ENCODE measurements around the gene KCNJ11.

Gene KCNJ11

GRCh38 chr11:17408026-17408425, 19.6 kb upstream of the KCNJ11 start:
- DNase-seq: no peak

- no peak for DNase-seq
Measured at GRCh38 chr11:17407575-17407974, 19.1 kb upstream of the KCNJ11 start.

DNA sequence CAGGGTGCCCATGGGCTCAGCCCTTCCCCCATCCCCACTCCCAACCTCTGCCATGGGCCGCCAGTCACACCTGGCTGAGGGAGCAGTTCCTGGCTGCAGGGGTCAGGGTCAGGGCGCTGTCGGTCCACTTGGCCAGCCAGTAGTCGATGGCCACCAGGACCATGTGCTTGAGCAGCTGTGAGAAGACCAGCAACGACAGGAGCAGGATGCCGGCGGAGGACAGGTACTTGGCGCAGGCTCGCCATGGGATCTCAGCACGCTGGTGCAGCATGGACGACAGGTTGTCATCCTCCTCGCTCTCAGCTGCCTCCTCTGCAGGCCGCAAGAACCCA, 18.3 kb upstream of the KCNJ11 start:
- no peak for DNase-seq

DNA sequence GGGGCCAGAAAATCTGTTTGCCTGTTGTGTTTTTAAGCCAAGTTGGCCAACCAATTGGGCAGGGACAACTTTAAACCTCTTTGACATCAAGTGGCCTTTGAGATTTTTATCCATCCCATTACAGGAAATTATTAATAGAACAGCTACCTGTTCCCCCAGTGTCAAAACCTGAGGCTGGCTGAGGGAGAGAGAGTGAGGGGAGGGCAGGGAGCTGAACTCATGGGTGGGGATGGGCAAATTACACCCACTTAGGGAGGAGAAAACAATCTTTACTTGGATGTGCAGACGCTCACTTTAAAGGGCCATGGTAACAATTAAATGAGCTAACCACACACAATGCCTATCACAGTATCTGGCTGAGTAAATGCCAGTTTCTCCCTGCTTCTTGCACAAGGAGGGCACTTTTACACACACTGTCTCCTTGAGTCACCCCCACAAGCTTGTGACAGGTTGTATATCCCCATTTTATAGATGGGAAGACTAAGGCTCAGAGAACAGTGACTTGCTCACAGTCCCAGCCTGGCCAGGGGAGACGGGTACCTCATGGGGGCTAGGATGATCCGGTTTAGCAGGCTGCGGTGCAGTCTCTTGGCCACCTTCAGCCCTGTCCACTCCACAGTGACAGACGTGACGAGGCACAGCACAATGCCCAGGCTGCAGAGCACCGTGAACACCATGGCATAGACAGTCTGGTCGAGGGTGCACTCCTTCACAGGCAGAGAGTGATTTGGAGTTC, 17.8 kb upstream of the KCNJ11 start:
- DNase-seq: no peak

- no peak for DNase-seq
Measured at GRCh38 chr11:17405232-17406005, 17.0 kb upstream of the KCNJ11 start.

GRCh38 chr11:17403980-17404759, 15.7 kb upstream of the KCNJ11 start:
- DNase-seq: no peak

GRCh38 chr11:17402486-17402885, 14.0 kb upstream of the KCNJ11 start:
- DNase-seq: no peak

- DNase-seq: no peak
Measured at GRCh38 chr11:17401841-17402240, 13.4 kb upstream of the KCNJ11 start.

DNA sequence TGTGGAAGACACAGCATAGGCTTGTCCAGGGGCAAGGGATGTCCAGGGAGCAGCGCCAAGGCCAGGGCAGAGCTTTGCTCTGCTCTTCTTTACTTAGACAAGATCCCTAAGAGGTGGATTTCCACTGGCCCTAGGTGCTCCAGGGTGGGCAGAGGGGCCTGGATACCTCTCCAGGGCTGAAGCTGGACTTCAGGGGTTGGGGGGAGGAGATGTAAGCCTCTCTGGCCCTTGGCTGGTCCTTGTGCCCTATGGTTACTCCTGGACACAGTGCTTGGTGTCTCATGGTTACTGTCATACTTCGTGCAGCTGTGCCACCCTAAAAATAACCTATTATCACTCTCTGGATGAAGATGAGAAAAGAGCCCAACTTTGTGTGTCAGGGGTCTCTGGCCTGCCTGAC, 12.9 kb upstream of the KCNJ11 start:
- no peak for DNase-seq

DNA sequence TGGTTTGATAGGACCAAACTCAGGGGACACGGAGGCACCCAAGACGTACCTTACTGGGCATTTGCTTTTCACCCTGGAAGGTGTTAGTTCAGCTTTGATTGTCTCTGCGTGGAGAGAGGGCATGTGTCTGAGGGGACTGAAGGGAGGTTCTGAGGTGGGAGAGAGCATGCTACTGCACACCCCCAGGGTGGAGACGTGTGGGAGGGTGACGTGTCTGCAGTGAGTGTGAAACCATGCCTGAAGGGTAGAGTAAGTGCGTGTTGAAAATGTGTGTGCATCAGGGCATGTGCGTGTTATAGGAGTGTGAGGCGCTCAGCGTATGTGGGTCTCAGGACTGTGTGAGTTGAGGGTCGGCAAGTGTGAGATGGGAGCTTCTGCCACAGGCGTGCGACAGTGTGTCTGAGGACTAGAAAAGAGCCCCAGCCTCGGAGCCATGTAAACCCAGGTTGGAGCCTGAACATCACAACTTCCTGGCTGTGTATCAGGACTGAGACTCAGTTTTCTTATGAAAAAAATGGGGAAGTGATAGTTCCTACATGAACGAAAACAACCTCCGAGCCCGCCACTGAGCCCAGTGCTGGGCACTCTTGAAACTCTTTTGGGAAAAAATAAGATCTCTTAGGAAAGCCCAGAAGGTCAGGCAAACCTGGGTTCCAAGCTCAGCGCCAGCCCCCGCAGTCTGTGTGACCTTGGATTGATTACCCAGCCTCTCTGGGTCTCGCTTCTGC, 11.8 kb upstream of the KCNJ11 start:
- peak in 1 of 2 donors; percentile 19 for DNase-seq

GRCh38 chr11:17399236-17399635, 10.8 kb upstream of the KCNJ11 start:
- no peak for DNase-seq

DNA sequence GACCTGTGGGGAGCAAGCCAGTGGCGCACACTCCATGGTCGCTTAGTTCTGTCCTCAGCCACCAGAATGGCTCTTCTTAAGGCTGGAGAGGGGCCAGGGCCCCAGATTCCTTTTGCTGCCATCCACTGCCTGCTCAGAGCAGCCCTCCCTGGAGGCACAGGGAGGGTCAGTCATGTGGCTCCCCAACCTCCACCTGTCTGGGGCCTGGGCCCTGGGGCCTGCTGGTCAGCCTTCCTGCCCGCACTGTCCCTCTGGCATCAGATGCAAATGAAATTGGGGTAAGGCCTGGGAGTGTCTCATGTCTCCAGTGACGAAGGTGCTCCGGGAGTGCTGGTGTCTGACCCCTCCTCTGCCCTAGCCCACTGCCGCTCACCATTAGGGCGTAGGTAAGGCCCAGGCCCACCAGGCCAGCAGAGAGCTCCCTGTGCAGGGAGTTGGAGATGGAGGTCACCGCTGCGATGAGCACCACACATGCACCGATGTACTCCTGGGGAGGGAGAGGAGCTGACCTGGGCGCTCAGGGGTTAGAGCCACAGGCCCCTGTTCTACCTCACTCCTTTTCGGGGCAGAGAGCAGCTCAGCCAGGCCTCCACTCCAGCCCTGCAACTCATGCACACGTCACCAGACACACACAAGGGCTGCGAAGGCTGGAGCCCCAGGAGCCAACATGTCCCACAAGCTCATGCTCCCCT, 9.0 kb upstream of the KCNJ11 start:
- no peak for DNase-seq

GRCh38 chr11:17396598-17397310, 8.3 kb upstream of the KCNJ11 start:
- no peak for DNase-seq

DNA sequence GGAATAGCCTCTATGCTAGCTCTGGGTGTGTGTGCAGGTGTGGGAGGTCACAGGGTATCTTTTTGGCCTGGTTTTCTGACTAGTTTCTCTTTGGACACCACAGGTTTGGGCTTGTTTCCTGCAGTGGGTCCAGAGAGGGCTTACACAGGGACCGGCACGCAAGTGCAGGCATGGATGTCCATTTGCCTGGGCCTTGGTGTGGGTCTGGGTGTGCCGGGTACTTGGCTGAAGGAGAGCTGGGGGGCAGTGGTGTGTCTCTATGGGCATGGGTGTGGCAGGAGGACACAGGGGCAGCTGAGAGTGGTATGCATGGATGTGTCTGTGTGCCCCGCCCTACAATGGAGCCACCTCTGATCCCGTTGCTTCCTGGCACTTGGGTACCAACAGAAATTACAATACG, 7.5 kb upstream of the KCNJ11 start:
- DNase-seq: no peak

DNA sequence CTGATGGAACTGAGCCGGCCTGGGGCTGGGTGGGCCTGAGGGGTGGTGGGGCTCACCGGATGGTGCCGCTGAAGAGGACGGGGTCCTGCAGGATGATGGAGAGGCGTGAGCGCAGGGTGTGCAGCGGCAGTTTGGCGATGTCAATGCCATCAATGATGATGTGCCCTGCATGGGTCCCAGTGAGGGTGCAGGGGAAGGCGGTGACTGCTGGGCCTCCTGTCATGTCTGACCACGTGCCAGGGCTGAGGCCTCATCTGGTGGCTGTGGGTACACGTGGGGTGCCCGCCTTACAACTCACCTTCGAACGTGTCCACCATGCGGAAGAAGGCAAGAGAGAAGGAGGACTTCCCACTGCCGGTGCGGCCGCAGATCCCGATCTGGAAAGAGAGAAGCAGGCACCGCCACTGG, 7.1 kb upstream of the KCNJ11 start:
- no peak for DNase-seq

GRCh38 chr11:17394743-17395390, 6.4 kb upstream of the KCNJ11 start:
- DNase-seq: no peak

- DNase-seq: no peak
Measured at GRCh38 chr11:17393472-17393871, 5.0 kb upstream of the KCNJ11 start.

GRCh38 chr11:17392872-17393271, 4.4 kb upstream of the KCNJ11 start:
- DNase-seq: no peak

GRCh38 chr11:17391493-17392355, 3.3 kb upstream of the KCNJ11 start:
- DNase-seq: no peak

DNA sequence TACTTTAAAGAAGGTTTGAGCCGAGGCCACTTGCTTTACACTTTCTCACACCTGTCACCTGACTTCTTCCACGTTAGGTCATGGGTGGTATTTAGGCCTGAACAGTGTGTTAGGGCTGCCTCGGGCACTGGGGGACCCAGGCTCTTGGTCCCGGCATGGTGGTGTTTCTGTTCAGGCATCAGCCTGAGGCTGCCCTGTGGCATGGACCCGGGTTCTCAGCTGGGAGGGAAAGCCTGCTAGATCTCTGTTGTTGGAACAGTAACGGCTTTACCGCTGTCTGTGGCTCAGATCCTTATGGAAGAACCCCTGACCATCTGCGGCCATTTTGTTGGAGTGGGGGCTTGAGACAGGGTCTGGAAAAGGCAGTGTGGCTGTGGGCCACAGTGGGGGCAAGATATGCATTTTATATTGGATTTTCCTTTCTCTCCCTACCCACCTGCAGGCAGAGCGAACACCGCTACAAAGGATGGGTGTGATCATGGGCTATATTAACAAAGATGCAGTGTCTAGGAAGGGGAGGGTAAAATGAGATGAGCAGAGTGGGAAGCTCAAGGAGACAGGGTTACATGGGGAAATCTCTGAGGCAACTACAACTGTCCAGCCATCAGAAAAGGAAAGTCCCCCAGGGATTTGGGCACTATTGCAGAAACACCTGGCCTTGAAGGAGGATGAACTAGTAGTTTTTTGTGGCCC, 1.6 kb upstream of the KCNJ11 start:
- peak in 1 of 2 donors; percentile 14 for DNase-seq

Data from CD4-positive, alpha-beta T cell treated with Interleukin-4 for 1 hour (primary cell).